HepG2 (cell line): ENCODE data around the gene FAM180A. TPM values are rescaled to one million over a fixed set of nuclear protein-coding genes. Genes with fewer than 3 reads are reported as not detected.

Experiments
- ATAC-seq: fragments of 200-7000 bp; cut with Tn5 transposase; 3 replicates; pipeline ENCODE4 v1.9.1; 2020; ENCODE audit warnings: mild to moderate bottlenecking, moderate library complexity
- BruUV-seq: library from RNA; stranded (reverse); fragments of 400-500 nt; replicated peaks from 2 replicates; lab custom pipeline; 2021; lab: Mats Ljungman, UMichigan
- CTCF ChIA-PET: fragments of 300-600 bp; formaldehyde crosslinking; extraction: SDS; loops from one replicate; lab custom pipeline; 2021; ENCODE audit warnings: low total read pairs, inconsistent platforms, low intra/inter-chr PET ratio; lab: Yijun Ruan, JAX
- POLR2A ChIA-PET: fragments of 350-600 bp; sonication (Branson Sonifier 250); formaldehyde crosslinking; loops from one replicate; lab custom pipeline; 2020; ENCODE audit warnings: antibody characterized with exemption, inconsistent platforms; lab: Yijun Ruan, JAX
- DNase-seq: peaks from one replicate; pipeline ENCODE4 v3.0.0-alpha.2; 2015; ENCODE audit warnings: low spot score
- FAIRE-seq: peaks from 3 replicates; lab custom pipeline; 2011; peaks lifted over from hg19 to GRCh38; lab: Jason Lieb, UNC
- H2AFZ ChIP-seq: one replicate; pipeline ENCODE4 v1.6.1; 2011; ENCODE audit warnings: low read length, inconsistent platforms
- H3K27ac ChIP-seq: fragments of 300-600 bp; 3 replicates; pipeline ENCODE4 v1.8.0; 2011; ENCODE audit warnings: mixed run types, mild to moderate bottlenecking, mixed read lengths, low read length, inconsistent platforms; ENCODE audit not compliant: insufficient read depth; ENCODE audit errors: extremely low read length
- H3K27me3 ChIP-seq, 2 experiments: fragments of 200-600 bp in 1 of 2; 2 replicates in 1 of 2; 3 replicates in 1 of 2; pipeline versions ENCODE4 v1.6.0 to v1.8.0; 2011; ENCODE audit warnings: low read length in 2 of 2, mild to moderate bottlenecking in 2 of 2, moderate library complexity in 2 of 2, inconsistent platforms in 1 of 2; ENCODE audit not compliant: insufficient read depth in 2 of 2, control insufficient read depth in 1 of 2
- H3K36me3 ChIP-seq, 2 experiments: fragments of 200-600 bp in 1 of 2; replicated peaks in 1 of 2; 2 replicates in 1 of 2; 3 replicates in 1 of 2; pipeline versions ENCODE4 v1.5.1 to v1.8.0; 2011; ENCODE audit warnings: low read length in 2 of 2, inconsistent platforms in 1 of 2; ENCODE audit not compliant: insufficient read depth in 2 of 2, control insufficient read depth in 1 of 2
- H3K4me1 ChIP-seq: 2 replicates; pipeline ENCODE4 v1.5.1; 2012; ENCODE audit warnings: low read length, inconsistent platforms; ENCODE audit not compliant: insufficient read depth
- H3K4me2 ChIP-seq: 2 replicates; pipeline ENCODE4 v1.6.0; 2011; ENCODE audit warnings: low read depth, low read length, inconsistent platforms
- H3K4me3 ChIP-seq, 3 experiments: fragments of 200-600 bp in 1 of 3; sonication (generic), shearing (Covaris generic) in 1 of 3; replicated peaks in 1 of 3; 2 replicates each; pipeline ENCODE4 v1.5.1; 2011 to 2016; ENCODE audit warnings: low read length in 3 of 3, inconsistent platforms in 2 of 3, low read depth in 2 of 3, mild to moderate bottlenecking in 2 of 3, control low read depth in 1 of 3, mixed read lengths in 1 of 3; ENCODE audit not compliant: insufficient read depth in 1 of 3
- H3K79me2 ChIP-seq: one replicate; pipeline ENCODE4 v1.6.1; 2011; ENCODE audit warnings: low read length, inconsistent platforms; ENCODE audit not compliant: insufficient read depth
- H3K9ac ChIP-seq: 2 replicates; pipeline ENCODE4 v1.6.0; 2011; ENCODE audit warnings: mild to moderate bottlenecking, low read depth, low read length, inconsistent platforms; ENCODE audit not compliant: insufficient read depth
- H3K9me3 ChIP-seq: 2 replicates; pipeline ENCODE4 v1.5.1; 2012; ENCODE audit warnings: mild to moderate bottlenecking, low read length
- H4K20me1 ChIP-seq: 2 replicates; pipeline ENCODE4 v1.6.0; 2011; ENCODE audit warnings: inconsistent platforms, mild to moderate bottlenecking, low read length, moderate library complexity; ENCODE audit not compliant: insufficient read depth
- ATRX ChIP-seq: sonication (generic); formaldehyde crosslinking; IDR thresholded peaks from 2 replicates; pipeline ENCODE4 v1.4.0; 2020; ENCODE audit warnings: missing genetic modification reagents, borderline replicate concordance
- CAMTA2 ChIP-seq: sonication (generic); formaldehyde crosslinking; IDR thresholded peaks from 2 replicates; pipeline ENCODE4 v1.4.0; 2020; ENCODE audit warnings: mild to moderate bottlenecking, missing genetic modification reagents, borderline replicate concordance
- CEBPB ChIP-seq: IDR thresholded peaks from 2 replicates; pipeline ENCODE4 v1.6.1; 2011; ENCODE audit warnings: low read depth, low read length, improper control_type of control experiment, borderline replicate concordance
- HDAC6 ChIP-seq: fragments of 200-600 bp; sonication (generic); IDR thresholded peaks from 2 replicates; pipeline ENCODE4 v1.7.0; 2017; ENCODE audit warnings: mild to moderate bottlenecking, antibody characterized with exemption, low read length, low read depth
- HOXA9 ChIP-seq: sonication (generic); formaldehyde crosslinking; IDR thresholded peaks from 2 replicates; pipeline ENCODE4 v1.8.1; 2022; ENCODE audit warnings: missing genetic modification reagents, mild to moderate bottlenecking, moderate library complexity, borderline replicate concordance
- IRX3 ChIP-seq: sonication (generic); formaldehyde crosslinking; IDR thresholded peaks from 2 replicates; pipeline ENCODE4 v1.8.1; 2023; ENCODE audit warnings: mild to moderate bottlenecking, low read depth, missing genetic modification reagents, borderline replicate concordance
- MAF1 ChIP-seq: sonication (generic); formaldehyde crosslinking; IDR thresholded peaks from 2 replicates; pipeline ENCODE4 v1.5.0; 2020; ENCODE audit warnings: missing genetic modification reagents, borderline replicate concordance
- MED13 ChIP-seq: sonication (generic); formaldehyde crosslinking; IDR thresholded peaks from 2 replicates; pipeline ENCODE4 v1.5.0; 2020; ENCODE audit warnings: missing genetic modification reagents
- RAD51 ChIP-seq: fragments of 450-650 bp; IDR thresholded peaks from 2 replicates; pipeline ENCODE4 v1.6.1; 2016; ENCODE audit warnings: borderline replicate concordance
- ZNF17 ChIP-seq: sonication (generic); formaldehyde crosslinking; IDR thresholded peaks from 2 replicates; pipeline ENCODE4 v1.5.0; 2020; ENCODE audit warnings: mild to moderate bottlenecking, missing genetic modification reagents
- ZNF180 ChIP-seq: sonication (generic); formaldehyde crosslinking; IDR thresholded peaks from 2 replicates; pipeline ENCODE4 v1.4.0; 2020; ENCODE audit warnings: low read depth, missing genetic modification reagents, borderline replicate concordance
- ZSCAN25 ChIP-seq: sonication (generic); formaldehyde crosslinking; IDR thresholded peaks from 2 replicates; pipeline ENCODE4 v1.8.0; 2022; ENCODE audit warnings: mild to moderate bottlenecking, missing genetic modification reagents
- ZSCAN30 ChIP-seq: sonication (generic); formaldehyde crosslinking; IDR thresholded peaks from 2 replicates; pipeline ENCODE4 v1.5.0; 2020; ENCODE audit warnings: mild to moderate bottlenecking, missing genetic modification reagents
- WGBS: methylation state at CpG from one replicate; pipeline ENCODE4 v1.1.6; 2017; ENCODE audit warnings: low lambda C conversion rate; 5-methylcytosine and 5-hydroxymethylcytosine counted together
- in situ Hi-C: cut with HindIII; loops from 2 replicates; pipeline ENCODE4 v1.10.0; 2017; ENCODE audit warnings: low pct_unique_long_range_greater_than_20kb; ENCODE audit not compliant: extremely low pct_ligation_motif_present
- intact Hi-C: fragments of 100-400 bp; cut with micrococcal nuclease; formaldehyde crosslinking; loops from one replicate; pipeline ENCODE4 v1.10.0; 2022; ENCODE audit not compliant: unreplicated experiment
- polyA plus RNA-seq, 8 experiments: library from polyadenylated mRNA; depleted of rRNA in 3 of 8; stranded (reverse) in 7 of 8; unstranded in 1 of 8; fragments of >200 nt; fragmentation: Illumina TruSeq in 4 of 8; extraction: Trizol in 4 of 8; gene quantifications; 2 replicates each; pipeline versions ENCODE4 v1.2.1 to v1.2.3, GENCODE V29; 2011 to 2016; ENCODE audit warnings: low read depth in 4 of 8, missing spikeins in 1 of 8, mixed read lengths in 1 of 8; ENCODE audit not compliant: insufficient read depth in 1 of 8
- total RNA-seq, 5 experiments: library from RNA; depleted of rRNA; stranded (reverse); fragments of >200 nt; fragmentation: Illumina TruSeq; extraction: Trizol; gene quantifications; 2 replicates each; pipeline ENCODE4 v1.2.3, GENCODE V29; 2016; ENCODE audit warnings: low read depth in 1 of 5
- TF ChIP-seq, protein P1 (sequence below): sonication (generic); formaldehyde crosslinking; IDR thresholded peaks from 2 replicates; pipeline ENCODE4 v1.5.0; 2020; ENCODE audit warnings: mild to moderate bottlenecking, low read depth, missing genetic modification reagents, borderline replicate concordance
- TF ChIP-seq, protein P2 (sequence below), 2 experiments: sonication (generic) in 1 of 2; formaldehyde crosslinking in 1 of 2; IDR thresholded peaks; 2 replicates each; pipeline versions ENCODE4 v1.4.0 to v1.6.1; 2018 to 2020; ENCODE audit warnings: missing genetic modification reagents in 2 of 2, borderline replicate concordance in 1 of 2, low read depth in 1 of 2, mild to moderate bottlenecking in 1 of 2, missing biosample characterization in 1 of 2

Gene FAM180A
- total and polyA plus RNA-seq, 2 of the 13 experiments (the other 11 are each of a cell fraction or from before 2014, with no cell fraction given) = not detected

DNA sequence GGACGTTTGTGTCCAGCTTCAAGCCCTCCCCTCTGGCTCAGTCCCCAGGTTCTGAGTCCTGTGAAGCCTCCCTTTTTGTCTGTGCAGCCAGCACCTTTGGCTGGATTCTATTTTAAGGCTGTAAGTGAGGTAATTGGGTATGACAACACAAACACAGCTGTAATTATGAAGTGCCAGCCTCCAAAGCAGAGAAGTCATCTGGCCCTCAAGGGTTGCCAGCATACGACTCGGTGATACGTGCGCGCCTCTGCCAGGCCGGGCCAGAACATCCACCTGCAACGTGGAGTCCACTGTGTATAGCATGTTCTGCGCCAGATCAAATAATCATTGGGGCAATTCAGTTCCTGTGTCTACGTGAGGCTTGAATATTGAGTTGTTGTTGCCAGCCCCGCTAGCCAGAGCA lies 6.7 kb upstream of the FAM180A start:
- no TSS peak for BruUV-seq
- no peaks in the 10 kb centered on the region for H3K9me3 ChIP-seq
- H3K4me3 ChIP-seq = no peak overlapping the region
- H3K27me3 ChIP-seq = peaks cover 2 to 45% of the 10 kb centered on the region in 2 experiments; a peak in 3 of 5 replicates
- no peak for TF ChIP-seq CAMTA2 (CRISPR knock-in tag)
- TF ChIP-seq, protein P1, sequence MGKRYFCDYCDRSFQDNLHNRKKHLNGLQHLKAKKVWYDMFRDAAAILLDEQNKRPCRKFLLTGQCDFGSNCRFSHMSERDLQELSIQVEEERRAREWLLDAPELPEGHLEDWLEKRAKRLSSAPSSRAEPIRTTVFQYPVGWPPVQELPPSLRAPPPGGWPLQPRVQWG (CRISPR knock-in tag) = no peak
- no peak for TF ChIP-seq HOXA9
- TF ChIP-seq ZNF17 = no peak
- no peak for TF ChIP-seq MED13 (CRISPR knock-in tag)
- TF ChIP-seq CEBPB = no peak
- TF ChIP-seq MAF1 (CRISPR knock-in tag) = no peak
- TF ChIP-seq IRX3 (CRISPR knock-in tag) = no peak
- TF ChIP-seq, protein P2, sequence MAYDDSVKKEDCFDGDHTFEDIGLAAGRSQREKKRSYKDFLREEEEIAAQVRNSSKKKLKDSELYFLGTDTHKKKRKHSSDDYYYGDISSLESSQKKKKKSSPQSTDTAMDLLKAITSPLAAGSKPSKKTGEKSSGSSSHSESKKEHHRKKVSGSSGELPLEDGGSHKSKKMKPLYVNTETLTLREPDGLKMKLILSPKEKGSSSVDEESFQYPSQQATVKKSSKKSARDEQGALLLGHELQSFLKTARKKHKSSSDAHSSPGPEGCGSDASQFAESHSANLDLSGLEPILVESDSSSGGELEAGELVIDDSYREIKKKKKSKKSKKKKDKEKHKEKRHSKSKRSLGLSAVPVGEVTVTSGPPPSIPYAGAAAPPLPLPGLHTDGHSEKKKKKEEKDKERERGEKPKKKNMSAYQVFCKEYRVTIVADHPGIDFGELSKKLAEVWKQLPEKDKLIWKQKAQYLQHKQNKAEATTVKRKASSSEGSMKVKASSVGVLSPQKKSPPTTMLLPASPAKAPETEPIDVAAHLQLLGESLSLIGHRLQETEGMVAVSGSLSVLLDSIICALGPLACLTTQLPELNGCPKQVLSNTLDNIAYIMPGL (CRISPR knock-in tag; IDR thresholded peaks at IDR 0.05; ENCODE audit: borderline replicate concordance in 1 of 2, low read depth in 1 of 2) = no peak
- no peak for TF ChIP-seq RAD51
- no peak for TF ChIP-seq ATRX (CRISPR knock-in tag)
- no peak for TF ChIP-seq ZSCAN30 (CRISPR knock-in tag)
- no peak for TF ChIP-seq ZSCAN25 (CRISPR knock-in tag)
- TF ChIP-seq HDAC6 = no peak
- TF ChIP-seq ZNF180 (CRISPR knock-in tag) = no peak
- ChIA-PET POLR2A (no interaction called here), CTCF (no interaction called here)
- in situ Hi-C loops = no loop called here
- no peak overlapping the region for H2AFZ ChIP-seq
- no peak overlapping the region for H3K4me2 ChIP-seq
- no peaks in the 10 kb centered on the region for H3K36me3 ChIP-seq
- no peaks in the 10 kb centered on the region for H4K20me1 ChIP-seq
- FAIRE-seq = no peak
- no peak overlapping the region for H3K9ac ChIP-seq
- ATAC-seq = no peak
- no peaks in the 10 kb centered on the region for H3K4me1 ChIP-seq
- no peaks in the 10 kb centered on the region for H3K79me2 ChIP-seq
- 11% methylated on average over 1 of the region's 11 CpGs for WGBS
- intact Hi-C loops = no loop called here
- no peak for DNase-seq
- no peak overlapping the region for H3K27ac ChIP-seq
